ENCODE data around the gene MTF2.
A peak's percentile ranks its signal among the peaks of the same experiment; 100 is the strongest.

DNA sequence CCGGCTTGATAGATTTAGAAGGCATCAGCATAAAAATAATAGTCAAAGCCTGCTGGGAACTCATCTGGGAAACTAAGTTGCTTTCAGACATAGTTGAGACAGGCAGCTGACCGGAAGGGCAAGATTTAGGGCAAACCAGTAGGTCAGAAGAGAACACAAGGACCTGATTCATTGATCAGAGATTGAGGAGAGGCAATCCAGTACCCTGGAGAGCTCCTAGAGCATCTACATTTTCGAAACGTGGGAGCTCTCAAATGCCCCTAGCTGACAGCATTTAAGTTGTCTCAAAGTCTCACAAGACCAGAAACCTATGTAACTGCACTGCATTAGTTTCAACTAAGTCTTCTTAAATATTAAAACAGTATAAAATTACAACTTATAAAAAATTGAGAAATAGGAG is 22.9 kb upstream of the MTF2 start:
- TF ChIP-seq, protein P1, sequence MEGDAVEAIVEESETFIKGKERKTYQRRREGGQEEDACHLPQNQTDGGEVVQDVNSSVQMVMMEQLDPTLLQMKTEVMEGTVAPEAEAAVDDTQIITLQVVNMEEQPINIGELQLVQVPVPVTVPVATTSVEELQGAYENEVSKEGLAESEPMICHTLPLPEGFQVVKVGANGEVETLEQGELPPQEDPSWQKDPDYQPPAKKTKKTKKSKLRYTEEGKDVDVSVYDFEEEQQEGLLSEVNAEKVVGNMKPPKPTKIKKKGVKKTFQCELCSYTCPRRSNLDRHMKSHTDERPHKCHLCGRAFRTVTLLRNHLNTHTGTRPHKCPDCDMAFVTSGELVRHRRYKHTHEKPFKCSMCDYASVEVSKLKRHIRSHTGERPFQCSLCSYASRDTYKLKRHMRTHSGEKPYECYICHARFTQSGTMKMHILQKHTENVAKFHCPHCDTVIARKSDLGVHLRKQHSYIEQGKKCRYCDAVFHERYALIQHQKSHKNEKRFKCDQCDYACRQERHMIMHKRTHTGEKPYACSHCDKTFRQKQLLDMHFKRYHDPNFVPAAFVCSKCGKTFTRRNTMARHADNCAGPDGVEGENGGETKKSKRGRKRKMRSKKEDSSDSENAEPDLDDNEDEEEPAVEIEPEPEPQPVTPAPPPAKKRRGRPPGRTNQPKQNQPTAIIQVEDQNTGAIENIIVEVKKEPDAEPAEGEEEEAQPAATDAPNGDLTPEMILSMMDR (IDR thresholded peaks at IDR 0.05 in 2 of 3, conservative IDR thresholded peaks at IDR 0.05 in 1 of 3; ENCODE audit: insufficient read depth in 2 of 3, low read depth in 1 of 3, low read length in 3 of 3) = no peak
- TF ChIP-seq REST (IDR thresholded peaks at IDR 0.05; ENCODE audit: borderline replicate concordance) (peak; percentile 98), REST (CRISPR knock-in tag; IDR thresholded peaks at IDR 0.05; ENCODE audit: low read depth) (peak; percentile 90), RFX5 (IDR thresholded peaks at IDR 0.05; ENCODE audit: low read depth, low read length) (no peak)
- TF ChIP-seq, protein P2, sequence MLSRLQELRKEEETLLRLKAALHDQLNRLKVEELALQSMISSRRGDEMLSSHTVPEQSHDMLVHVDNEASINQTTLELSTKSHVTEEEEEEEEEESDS (CRISPR knock-in tag; IDR thresholded peaks at IDR 0.05) = no peak

Data from K562 (cell line).